Glutamatergic neuron (in vitro differentiated cells): ENCODE measurements around the gene RASD2. TPM values are rescaled to one million over a fixed set of nuclear protein-coding genes. Genes with fewer than 3 reads are reported as not detected.

ENCODE experiments used
- DNase-seq: peaks from one replicate; pipeline ENCODE4 v3.0.0; 2022
- H3K27ac Mint-ChIP-seq: one replicate; pipeline ENCODE4 v1.8.0; 2020; ENCODE audit warnings: mild to moderate bottlenecking, mixed read lengths, inconsistent platforms; ENCODE audit not compliant: unreplicated experiment
- H3K27me3 Mint-ChIP-seq: one replicate; pipeline ENCODE4 v1.8.0; 2020; ENCODE audit warnings: mild to moderate bottlenecking, moderate library complexity, mixed read lengths, inconsistent platforms; ENCODE audit not compliant: unreplicated experiment
- H3K36me3 Mint-ChIP-seq: one replicate; pipeline ENCODE4 v1.8.0; 2020; ENCODE audit warnings: mild to moderate bottlenecking, mixed read lengths, inconsistent platforms; ENCODE audit not compliant: unreplicated experiment
- H3K4me1 Mint-ChIP-seq: one replicate; pipeline ENCODE4 v1.8.0; 2020; ENCODE audit warnings: mild to moderate bottlenecking, low read depth, mixed read lengths, inconsistent platforms; ENCODE audit not compliant: unreplicated experiment
- H3K4me3 Mint-ChIP-seq: one replicate; pipeline ENCODE4 v1.8.0; 2020; ENCODE audit warnings: mild to moderate bottlenecking, mixed read lengths, inconsistent platforms; ENCODE audit not compliant: unreplicated experiment
- H3K9me3 Mint-ChIP-seq: one replicate; pipeline ENCODE4 v1.8.0; 2020; ENCODE audit warnings: mild to moderate bottlenecking, moderate library complexity, mixed read lengths, inconsistent platforms; ENCODE audit not compliant: unreplicated experiment
- total RNA-seq: library from RNA; stranded (reverse); fragmentation: NEBNext Ultra II Directional; extraction: Animal tissue kit (Norgen Biotek cat#: 25700); gene quantifications from one replicate; pipeline ENCODE4 v1.2.1, GENCODE V29; 2021; ENCODE audit not compliant: unreplicated experiment
- TF ChIP-seq, protein P1 (sequence below): fragments of 200-600 bp; sonication (generic); IDR thresholded peaks from one replicate; pipeline ENCODE4 v1.5.0; 2021; ENCODE audit not compliant: partially characterized antibody, unreplicated experiment

The RASD2 gene
- total RNA-seq, 1 donor from 2014 or later = 0.20 TPM

DNA sequence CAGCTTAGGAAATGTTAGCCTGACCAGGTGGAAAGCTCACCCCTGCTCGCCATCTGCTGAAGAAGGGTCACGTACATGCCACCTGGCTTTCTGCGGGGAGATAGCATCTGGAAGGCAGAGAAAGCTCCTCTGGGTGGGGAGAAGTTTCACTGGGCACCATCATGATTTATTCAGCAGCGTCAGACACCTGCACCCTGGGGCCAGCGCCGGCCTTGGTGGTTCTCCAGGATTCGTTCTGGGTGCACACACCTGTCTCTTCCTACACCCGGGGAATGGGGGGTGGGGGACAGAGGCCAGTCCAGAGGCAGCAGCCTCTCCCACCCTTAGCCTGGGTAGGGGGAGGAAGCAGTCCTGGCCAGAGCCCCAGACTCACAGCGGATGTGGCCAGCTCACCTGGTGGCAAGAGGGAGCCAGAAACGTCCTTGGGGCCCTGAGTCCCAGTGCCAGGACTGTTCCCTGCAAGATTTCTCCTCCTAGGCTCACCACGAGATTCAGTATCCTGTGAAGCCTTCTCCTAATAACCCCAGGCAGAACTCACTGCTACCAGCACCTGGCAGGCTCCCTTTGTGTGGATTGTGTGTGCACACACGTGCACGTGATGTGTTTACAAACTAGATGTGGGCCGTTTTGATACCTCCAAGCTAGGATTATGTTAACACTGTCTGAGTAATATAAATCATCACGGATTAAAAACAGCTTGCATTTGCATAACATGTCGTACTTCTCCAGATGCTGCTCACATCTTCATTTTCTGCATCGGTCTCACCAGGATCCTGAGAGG is 17.3 kb upstream of the RASD2 start:
- H3K9me3 Mint-ChIP-seq = peaks cover 7% of the 10 kb centered on the region
- peaks cover 20% of the 10 kb centered on the region for H3K4me1 Mint-ChIP-seq
- H3K4me3 Mint-ChIP-seq = peak overlapping the region; percentile 39
- H3K27ac Mint-ChIP-seq = no peak overlapping the region
- DNase-seq = no peak
- H3K27me3 Mint-ChIP-seq = peaks cover 2% of the 10 kb centered on the region
- H3K36me3 Mint-ChIP-seq = no peaks in the 10 kb centered on the region
- TF ChIP-seq, protein P1, sequence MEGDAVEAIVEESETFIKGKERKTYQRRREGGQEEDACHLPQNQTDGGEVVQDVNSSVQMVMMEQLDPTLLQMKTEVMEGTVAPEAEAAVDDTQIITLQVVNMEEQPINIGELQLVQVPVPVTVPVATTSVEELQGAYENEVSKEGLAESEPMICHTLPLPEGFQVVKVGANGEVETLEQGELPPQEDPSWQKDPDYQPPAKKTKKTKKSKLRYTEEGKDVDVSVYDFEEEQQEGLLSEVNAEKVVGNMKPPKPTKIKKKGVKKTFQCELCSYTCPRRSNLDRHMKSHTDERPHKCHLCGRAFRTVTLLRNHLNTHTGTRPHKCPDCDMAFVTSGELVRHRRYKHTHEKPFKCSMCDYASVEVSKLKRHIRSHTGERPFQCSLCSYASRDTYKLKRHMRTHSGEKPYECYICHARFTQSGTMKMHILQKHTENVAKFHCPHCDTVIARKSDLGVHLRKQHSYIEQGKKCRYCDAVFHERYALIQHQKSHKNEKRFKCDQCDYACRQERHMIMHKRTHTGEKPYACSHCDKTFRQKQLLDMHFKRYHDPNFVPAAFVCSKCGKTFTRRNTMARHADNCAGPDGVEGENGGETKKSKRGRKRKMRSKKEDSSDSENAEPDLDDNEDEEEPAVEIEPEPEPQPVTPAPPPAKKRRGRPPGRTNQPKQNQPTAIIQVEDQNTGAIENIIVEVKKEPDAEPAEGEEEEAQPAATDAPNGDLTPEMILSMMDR = no peak

DNA sequence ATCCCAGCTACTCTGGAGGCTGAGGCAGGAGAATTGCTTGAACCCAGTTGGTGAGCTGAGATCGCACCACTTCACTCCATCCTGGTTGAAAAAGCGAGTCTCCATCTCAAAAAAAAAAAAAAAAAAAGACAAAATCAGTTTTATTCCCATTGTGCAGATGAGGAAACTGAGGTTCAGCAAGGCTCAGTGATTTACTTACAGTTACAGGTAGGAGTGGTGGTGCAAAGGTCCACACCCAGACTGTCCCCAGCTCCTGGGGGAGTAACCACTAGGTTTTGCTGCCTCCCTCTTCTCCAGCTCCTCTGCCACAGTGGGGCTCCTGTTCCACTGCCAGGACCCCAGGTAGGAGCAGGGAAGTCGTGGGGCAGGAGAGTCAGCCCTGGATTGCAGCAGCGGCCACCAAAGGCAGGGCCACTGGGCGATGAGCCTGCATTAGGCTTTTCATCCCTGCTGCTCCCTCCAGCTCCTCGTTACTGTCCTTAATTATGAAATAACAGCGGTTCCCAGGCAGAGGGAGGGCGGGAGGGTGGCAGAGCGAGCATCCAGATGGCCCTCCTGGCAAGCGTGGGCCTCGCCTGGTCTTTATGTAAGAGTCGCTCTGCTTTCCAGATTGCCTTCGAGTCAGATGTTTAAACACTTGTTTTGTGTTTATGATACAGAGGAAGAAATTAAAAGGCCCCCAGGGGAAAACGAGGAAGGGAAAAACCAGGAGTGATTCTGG is 15.5 kb upstream of the RASD2 start:
- peak; percentile 53 for DNase-seq
- peak overlapping the region; percentile 54 for H3K4me3 Mint-ChIP-seq
- peaks cover 20% of the 10 kb centered on the region for H3K4me1 Mint-ChIP-seq
- H3K9me3 Mint-ChIP-seq = peaks cover 7% of the 10 kb centered on the region
- no peaks in the 10 kb centered on the region for H3K36me3 Mint-ChIP-seq
- H3K27me3 Mint-ChIP-seq = peaks cover 4% of the 10 kb centered on the region
- TF ChIP-seq, protein P1 = no peak
- H3K27ac Mint-ChIP-seq = peak overlapping the region; percentile 85

DNA sequence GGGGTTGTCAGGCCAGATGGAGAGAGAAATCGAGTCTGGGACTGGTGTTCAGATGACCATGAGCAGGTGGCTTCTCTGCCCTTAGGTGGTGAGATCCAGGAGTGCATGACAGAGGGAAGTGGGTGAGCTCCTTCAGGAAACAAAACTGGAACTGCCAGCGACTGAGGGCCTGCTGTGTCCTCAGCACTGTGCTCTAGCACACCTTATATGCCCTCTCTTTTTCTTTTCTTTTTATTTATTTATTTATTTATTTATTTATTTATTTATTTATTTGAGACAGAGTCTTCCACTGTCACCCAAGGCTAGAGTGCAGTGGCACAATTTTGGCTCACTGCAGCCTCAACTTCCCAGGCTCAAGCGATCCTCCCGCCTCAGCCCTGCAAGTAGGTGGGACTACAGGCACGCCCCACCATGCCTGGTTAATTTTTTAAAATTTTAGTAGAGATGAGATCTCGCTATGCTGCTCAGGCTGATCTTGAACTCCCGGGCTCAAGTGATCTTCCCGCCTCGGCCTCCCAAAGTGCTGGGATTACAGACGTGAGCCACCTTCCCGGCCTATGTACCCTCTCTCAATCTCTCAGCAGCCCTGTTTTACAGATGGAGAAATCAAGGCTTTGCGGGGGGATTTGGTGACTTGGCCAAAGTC is 14.8 kb upstream of the RASD2 start:
- peaks cover 4% of the 10 kb centered on the region for H3K27me3 Mint-ChIP-seq
- H3K4me3 Mint-ChIP-seq = peak overlapping the region; percentile 54
- H3K4me1 Mint-ChIP-seq = peaks cover 18% of the 10 kb centered on the region
- TF ChIP-seq, protein P1 = no peak
- peaks cover 7% of the 10 kb centered on the region for H3K9me3 Mint-ChIP-seq
- H3K27ac Mint-ChIP-seq = peak overlapping the region; percentile 85
- DNase-seq = no peak
- H3K36me3 Mint-ChIP-seq = no peaks in the 10 kb centered on the region

DNA sequence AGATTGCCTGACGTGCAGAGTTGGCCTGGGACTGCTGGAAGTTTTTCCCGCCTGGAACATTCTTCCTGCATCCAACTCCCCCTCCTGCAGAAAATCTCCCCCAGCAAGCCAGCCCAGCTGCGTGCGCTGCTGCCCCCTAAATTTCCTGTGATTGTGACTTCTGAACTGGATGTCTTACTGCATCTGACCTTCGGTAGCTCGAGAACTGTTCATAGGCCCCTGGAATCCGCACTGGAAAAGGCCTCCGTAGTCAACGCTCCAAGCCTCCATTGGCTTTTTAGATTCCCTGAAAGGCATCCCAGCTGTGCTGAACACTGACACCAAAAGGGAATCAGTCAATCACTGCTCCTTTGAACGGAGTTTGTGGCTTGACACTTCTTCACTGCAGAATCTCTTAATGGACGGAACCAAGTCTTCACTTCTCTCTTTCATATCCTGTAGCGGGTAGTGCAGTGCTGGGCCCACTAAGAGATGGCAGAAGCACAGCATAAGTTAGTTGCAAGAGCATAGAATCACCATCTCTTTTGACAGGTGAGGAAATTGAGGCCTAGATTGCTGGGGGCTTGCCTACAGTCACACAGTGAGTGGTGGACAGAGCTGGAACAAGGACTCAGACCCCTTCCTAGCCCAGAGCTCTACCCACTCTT is 14.2 kb upstream of the RASD2 start:
- no peak overlapping the region for H3K4me3 Mint-ChIP-seq
- no peak for DNase-seq
- peaks cover 16% of the 10 kb centered on the region for H3K4me1 Mint-ChIP-seq
- H3K36me3 Mint-ChIP-seq = no peaks in the 10 kb centered on the region
- H3K27me3 Mint-ChIP-seq = peaks cover 7% of the 10 kb centered on the region
- peaks cover 7% of the 10 kb centered on the region for H3K9me3 Mint-ChIP-seq
- TF ChIP-seq, protein P1 = no peak
- H3K27ac Mint-ChIP-seq = no peak overlapping the region
